ENCODE results near the gene GRIN1. TPM values are rescaled to one million over a fixed set of nuclear protein-coding genes. Genes with fewer than 3 reads are reported as not detected.

The GRIN1 gene
- total RNA-seq, 1 experiment from 2014 or later = 2.9 TPM

GRCh38 chr9:137159105-137160053 is 20.4 kb downstream of the GRIN1 start:
- H3K79me2 ChIP-seq (ENCODE audit: insufficient read depth, low read length) = no peaks in the 10 kb centered on the region
- H2BK5ac ChIP-seq (ENCODE audit: insufficient read length, low read length) = no peak overlapping the region
- Mint-ChIP-seq H3K4me1 (peaks cover 0 to 11% of the 10 kb centered on the region in 2 experiments; a peak in 2 of 4 replicates), H3K4me3 (peak overlapping the region in 1 of 2 experiments; percentile 36; a peak in 2 of 5 replicates), H3K36me3 (ENCODE audit: insufficient read depth in 1 of 3, low read depth in 3 of 3) (no peaks in the 10 kb centered on the region), H3K27ac (no peak overlapping the region), H3K27me3 (ENCODE audit: low read depth) (peaks cover 90% of the 10 kb centered on the region), H3K9me3 (no peaks in the 10 kb centered on the region; a peak in 1 of 5 replicates)
- H4K8ac ChIP-seq (replicated peaks; ENCODE audit: insufficient read length, low read depth, low read length) = no peak overlapping the region
- no peak overlapping the region for H3K56ac ChIP-seq (ENCODE audit: insufficient read length, low read depth, low read length)
- no peak overlapping the region for H3K4me2 ChIP-seq (ENCODE audit: insufficient read depth, insufficient read length, low read length)
- TF ChIP-seq CTCF (conservative IDR thresholded peaks at IDR 0.05) = no peak
- no peak overlapping the region for H3K4ac ChIP-seq (ENCODE audit: low read depth, low read length)
- H3K23me2 ChIP-seq (ENCODE audit: insufficient read length, low read depth, low read length, poor library complexity, severe bottlenecking) = peaks cover 21% of the 10 kb centered on the region
- no peak overlapping the region for H3K18ac ChIP-seq (ENCODE audit: insufficient read length, low read depth, low read length)
- H3K9me3 ChIP-seq (ENCODE audit: control insufficient read depth, low read depth, low read length) = no peaks in the 10 kb centered on the region
- H3K9ac ChIP-seq (ENCODE audit: extremely low read depth, insufficient read length, low read length) = no peak overlapping the region
- no peak overlapping the region for H2BK120ac ChIP-seq (ENCODE audit: low read depth, low read length, poor library complexity, severe bottlenecking)
- no peak overlapping the region for H3T11ph ChIP-seq (ENCODE audit: low read length)
- H4K20me1 ChIP-seq (ENCODE audit: control insufficient read depth, insufficient read depth, insufficient read length) = peaks cover 2% of the 10 kb centered on the region
- no peak overlapping the region for H2BK15ac ChIP-seq (ENCODE audit: low read depth, low read length)
- no peaks in the 10 kb centered on the region for H3K4me1 ChIP-seq (ENCODE audit: insufficient read depth, low read length)
- H2BK20ac ChIP-seq (ENCODE audit: low read depth, low read length, poor library complexity, severe bottlenecking) = no peak overlapping the region
- no peak overlapping the region for H4K5ac ChIP-seq (ENCODE audit: insufficient read length, low read depth, low read length)
- no peak overlapping the region for H2AK5ac ChIP-seq (ENCODE audit: insufficient read length, low read length)
- no peak overlapping the region for H3K27ac ChIP-seq (ENCODE audit: insufficient read length, low read depth, low read length)
- no peak overlapping the region for H3K23ac ChIP-seq (ENCODE audit: insufficient read length, low read depth, low read length)
- no peak overlapping the region for H4K91ac ChIP-seq (ENCODE audit: insufficient read length, low read depth, low read length)
- H2AFZ ChIP-seq (ENCODE audit: low read length) = no peak overlapping the region
- no peak overlapping the region for H3K14ac ChIP-seq (ENCODE audit: insufficient read depth, low read length)
- H3K79me1 ChIP-seq (ENCODE audit: insufficient read depth, low read depth, low read length, poor library complexity, severe bottlenecking) = no peaks in the 10 kb centered on the region
- no CpG with 5 or more reads among the region's 14 CpGs for WGBS (ENCODE audit: extremely low coverage, insufficient read length, low lambda C conversion rate)
- DNase-seq = no peak
- H3K27me3 ChIP-seq (ENCODE audit: insufficient read depth, low read length) = peaks cover 33% of the 10 kb centered on the region; the same call in 1 of the 2 replicates
- H2BK12ac ChIP-seq (ENCODE audit: insufficient read length, low read depth, low read length) = no peak overlapping the region

Data from H9 (cell line).